ENCODE results near the gene COL4A6.

Gene COL4A6

DNA sequence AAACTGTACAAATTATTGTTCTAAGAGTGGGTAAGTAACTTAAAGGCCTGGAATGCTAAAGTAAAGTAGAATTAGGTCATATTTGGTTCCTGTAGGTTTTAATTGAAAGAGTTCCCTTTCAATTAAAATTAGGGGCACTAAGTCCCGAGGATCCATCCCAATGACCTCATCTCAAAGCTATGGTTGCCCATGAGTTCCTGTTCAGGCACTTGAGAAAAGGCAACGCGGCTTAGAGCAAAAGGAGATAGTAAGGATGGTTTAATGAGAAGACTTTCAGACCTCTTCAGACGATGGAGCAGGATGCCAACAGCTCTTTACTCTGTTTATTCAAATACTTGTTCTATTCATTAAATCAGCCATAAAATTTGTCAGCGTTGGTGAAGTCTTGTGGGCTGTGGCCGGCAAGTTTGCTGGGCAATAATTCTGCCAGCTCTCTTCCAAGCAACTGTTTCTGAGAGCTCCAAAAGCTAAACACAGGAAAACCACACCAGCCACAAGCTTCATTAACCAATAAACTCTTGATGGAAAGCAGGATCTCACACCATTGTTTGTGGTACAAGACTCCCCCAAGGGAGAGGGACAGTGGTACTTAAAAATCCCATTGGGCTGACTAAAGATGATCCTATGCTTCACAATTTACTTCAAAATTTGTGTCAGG lies 167.4 kb downstream of the COL4A6 start:
- DNase-seq (ENCODE audit: low spot score) = no peak

DNA sequence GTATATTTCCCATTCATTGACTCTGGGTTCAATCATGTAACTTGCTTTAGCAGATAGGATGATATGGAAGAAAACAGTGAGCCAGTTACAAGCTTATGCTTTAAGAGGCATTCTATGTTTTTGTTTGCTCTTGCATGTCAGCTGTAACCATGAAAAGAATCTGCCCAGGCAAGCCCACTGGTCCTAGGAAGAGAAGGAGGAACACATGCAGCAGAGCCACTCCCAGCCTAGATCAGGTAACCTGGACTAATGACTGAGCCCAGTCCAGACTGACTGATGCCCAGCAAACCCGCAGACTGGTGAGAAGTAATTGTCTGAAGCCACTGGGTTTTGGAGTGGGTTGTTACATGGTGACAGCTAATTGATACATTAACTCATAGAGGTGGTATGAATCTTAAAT lies 167.9 kb downstream of the COL4A6 start:
- DNase-seq (ENCODE audit: low spot score) = no peak

DNA sequence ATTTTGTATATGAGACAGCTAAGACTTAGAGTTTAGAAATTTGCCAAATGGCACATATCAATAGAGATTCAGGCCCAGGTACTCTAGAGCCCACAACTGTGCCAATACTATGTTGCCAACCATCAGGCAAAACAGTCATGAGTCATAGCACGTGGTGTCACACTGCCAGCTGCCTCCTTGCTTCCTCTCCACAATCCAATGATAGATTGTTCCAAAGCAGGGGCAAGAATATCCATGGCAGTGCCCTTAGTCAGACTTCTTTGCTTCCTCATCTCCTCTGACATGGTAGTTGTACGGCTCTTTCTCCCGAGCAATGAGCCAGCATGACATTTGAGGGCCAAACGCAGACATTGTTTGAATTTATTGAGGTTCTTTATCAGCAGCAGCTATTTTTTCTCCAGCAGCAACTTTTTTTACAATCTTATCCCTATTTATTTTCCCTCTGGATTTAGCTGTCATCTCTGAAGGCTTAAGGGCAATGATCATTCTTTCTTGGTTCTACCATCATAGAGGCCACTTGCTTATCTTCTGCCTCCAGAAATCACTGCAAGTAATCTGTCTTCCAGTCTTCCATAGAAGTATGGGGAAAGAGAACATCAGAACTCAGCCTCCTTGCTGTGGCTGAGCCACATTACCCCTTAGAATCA lies 169.7 kb downstream of the COL4A6 start:
- no peak for DNase-seq (ENCODE audit: low spot score)

DNA sequence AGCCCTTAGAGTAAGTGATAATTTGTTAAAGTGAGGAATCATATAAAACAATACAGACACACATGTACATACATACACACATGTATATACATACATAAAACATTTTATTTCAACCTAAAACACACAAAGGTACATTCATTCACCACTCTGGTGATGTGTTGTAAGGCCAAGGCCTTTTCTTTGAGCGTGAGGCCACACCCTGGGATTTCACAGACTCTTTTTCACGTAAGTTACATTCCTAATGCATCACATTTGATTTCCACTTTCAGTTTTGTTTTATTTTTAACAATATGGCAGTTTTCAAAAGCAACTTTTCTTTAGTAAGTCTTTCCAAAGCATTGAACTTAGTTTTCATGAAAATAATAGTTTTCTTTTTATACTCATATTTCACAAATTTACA lies 170.7 kb downstream of the COL4A6 start:
- no peak for DNase-seq (ENCODE audit: low spot score)

DNA sequence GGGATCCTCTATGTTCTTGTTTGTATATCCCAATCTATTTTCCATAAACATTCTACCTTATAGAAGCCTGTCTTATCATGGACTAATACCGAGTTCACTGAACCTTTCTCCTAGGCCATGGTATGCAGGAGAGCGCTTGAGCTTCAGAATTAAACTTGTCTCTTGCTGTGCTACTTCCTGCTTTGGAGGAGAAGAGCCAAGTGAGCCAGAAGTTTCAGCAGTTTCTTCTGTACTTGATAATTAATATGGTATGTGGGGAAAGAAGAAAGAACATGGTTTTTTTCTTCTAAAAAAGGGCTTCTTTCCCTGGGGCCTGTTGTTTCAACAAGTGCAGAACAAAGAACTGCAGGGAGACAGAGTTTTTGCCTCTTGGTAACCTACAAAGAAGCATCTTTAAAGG lies 173.8 kb downstream of the COL4A6 start:
- DNase-seq (ENCODE audit: low spot score) = no peak

DNA sequence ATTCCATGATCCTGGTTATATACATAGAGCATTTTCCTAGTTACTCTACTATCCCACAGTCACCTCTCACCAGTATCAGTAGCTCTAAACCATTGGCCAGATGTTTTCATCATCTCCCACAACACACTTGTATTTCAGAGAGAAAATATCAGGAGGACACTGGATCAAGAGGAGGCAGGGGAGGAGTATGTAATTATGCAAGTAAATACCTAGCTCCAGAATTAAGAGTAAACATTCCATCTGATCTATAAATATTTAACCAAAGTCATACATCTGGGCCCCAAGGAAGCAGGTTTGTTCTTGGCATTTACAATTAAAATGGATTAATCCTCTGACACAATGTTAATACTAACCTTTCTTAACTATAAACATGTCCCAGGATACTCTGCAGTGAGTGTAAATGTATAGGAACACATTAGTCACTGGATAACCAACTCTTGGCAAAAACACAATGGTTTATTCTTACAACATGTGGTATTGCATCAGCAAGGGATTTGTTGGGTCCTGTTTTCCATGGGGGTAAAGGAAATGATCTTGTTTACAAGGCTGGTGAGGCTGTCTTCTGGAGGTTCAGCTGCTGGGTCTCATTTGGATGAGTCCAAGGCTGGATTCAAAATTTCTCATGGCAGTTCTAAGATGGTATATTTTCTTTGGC lies 176.5 kb downstream of the COL4A6 start:
- no peak for DNase-seq (ENCODE audit: low spot score)

DNA sequence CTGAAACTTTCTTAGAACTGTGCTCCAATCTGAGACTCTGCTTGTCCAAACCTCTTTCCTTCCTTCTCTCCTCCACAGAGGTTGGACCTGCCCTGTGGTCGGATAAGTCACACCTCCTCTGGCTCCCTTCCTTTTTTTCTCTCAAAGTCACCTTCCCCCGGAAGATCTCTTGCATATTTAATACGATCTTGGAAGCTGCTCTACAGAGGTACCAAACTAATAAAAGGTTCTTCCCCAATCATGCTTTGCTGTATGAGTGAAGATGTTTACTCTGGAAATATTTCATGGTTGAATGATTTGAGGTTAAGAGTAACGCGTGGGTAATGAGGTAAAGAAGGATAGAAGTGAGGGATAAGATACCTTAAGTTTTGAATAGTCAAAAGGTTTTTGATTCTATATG lies 180.7 kb downstream of the COL4A6 start:
- DNase-seq (ENCODE audit: low spot score) = no peak

DNA sequence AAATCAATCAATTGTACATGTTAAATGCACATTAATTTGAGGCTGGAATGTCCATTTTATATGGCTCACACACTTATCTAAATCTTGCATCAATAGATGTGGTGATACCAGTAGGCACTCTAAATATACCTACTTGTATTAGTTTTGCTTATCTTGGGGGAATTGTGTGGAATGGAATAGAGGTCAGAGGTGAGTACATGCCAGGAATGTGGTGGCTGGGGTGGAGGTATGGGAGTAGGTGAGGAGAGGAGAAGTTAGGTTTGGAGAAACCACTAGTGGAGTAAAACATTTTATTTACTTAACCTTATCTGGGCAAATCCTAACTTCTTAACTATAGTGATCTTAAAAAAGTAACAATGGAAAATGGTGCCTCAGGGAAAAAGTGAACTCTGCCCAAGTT lies 183.6 kb downstream of the COL4A6 start:
- DNase-seq (ENCODE audit: low spot score) = no peak

DNA sequence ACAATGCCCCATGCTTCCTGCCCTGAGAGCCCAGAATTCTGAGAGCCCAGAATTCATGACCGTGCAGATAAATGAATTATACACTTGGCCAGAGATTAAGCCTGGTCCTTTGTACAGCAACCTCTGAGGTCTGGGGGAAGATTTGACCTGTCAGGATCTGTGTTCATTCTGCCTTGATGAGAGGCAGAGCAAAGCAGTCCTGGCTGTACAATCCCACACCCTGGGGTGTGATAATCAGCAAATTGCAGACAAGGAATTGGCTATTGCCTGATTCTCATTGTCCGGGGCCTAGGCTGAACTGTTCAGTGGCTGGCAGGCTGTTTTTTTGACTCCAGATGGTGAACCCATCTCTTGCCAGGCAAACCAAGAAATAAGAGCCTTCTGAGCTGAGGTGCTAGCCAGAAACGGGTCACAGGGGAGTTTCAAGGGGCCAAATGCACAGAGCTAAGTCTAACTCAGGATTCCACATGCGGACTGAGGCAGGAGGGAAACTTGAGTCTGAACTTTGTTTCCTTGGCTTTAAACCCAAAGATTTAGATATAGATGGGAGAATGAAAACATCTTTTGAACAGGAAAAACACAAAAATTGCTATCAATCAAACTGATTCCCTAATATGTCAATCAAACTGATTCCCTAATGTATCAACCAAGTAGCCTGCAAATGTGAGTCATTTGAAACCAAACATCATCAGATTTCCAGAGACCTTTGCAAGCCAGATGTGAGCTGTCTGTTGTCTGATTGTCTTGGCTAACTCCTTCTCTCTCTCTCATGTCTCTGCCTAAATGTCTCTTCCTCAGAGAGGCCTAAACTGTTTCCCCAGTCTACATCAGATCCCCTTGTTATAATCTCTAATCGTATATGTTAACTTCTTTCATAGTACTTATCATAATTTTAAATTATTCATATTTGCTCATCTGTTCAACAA lies 187.3 kb downstream of the COL4A6 start:
- no peak for DNase-seq (ENCODE audit: low spot score)

DNA sequence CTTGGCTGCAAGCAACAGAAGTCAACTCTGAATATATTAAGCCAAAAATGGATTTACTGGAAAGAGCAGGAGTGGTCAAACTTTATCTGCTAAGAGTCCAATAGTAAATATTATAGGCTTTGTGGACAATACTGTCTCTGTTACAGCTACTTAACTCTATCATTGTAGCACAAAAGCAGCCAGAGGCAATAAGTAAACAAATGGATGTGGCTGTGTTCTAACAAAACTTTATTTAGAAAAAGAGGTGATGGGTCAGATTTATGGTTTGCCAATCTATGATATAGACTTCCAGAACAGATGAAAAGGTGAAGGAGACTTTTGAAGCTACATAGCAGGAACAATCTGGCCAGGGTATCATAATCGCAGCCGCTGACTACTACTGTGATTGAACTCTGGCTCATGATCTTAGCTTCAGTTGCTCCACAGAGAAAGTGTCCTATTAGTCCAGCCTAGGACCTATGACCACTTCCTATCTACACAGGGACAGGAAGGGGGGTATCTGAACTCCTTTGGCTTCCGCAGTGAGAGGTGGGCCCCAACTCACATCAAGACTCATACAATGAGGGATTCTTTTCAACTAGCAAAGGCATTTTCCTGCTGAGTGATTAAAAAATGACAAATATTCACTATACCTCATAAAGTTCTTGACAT lies 191.8 kb downstream of the COL4A6 start:
- no peak for DNase-seq (ENCODE audit: low spot score)

DNA sequence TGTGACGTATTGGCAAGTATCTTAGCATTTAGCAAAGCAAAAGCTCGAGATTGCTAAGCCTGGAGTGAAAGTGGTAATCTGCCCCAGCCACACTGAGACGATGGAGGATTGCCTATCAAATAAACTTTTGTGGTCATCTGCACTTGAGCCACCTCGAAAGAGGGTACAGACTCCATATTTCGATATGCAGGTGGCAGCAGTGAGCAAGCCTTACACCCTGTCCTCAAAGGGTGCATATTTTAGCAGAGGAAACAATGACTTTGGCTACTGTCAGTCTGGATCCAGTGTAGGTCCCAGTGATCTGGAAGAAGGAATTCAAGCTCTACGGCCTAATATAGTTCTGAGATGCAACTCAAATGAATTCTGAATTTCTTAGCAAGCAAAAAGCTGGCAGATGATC lies 192.8 kb downstream of the COL4A6 start:
- DNase-seq (ENCODE audit: low spot score) = no peak

DNA sequence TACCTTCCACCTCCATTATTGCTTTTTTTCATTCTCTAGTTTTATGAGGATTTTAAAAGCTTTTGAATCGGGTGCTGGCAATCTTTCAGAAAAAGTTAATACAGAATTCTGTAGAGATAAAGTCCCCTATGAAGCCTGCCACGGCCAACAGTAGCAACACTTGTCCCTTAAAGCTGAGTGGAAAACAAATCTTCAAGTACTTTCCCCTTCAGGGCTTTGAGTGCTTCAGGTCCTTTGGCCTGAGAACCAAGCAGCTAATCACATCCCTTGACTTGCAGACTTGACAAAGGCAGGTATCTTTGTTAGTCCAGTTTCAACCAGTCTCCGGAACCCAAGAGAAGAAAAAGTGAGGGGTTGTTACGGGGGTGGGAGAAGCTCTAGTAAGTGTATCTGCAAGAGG lies 202.2 kb downstream of the COL4A6 start:
- no peak for DNase-seq (ENCODE audit: low spot score)

DNA sequence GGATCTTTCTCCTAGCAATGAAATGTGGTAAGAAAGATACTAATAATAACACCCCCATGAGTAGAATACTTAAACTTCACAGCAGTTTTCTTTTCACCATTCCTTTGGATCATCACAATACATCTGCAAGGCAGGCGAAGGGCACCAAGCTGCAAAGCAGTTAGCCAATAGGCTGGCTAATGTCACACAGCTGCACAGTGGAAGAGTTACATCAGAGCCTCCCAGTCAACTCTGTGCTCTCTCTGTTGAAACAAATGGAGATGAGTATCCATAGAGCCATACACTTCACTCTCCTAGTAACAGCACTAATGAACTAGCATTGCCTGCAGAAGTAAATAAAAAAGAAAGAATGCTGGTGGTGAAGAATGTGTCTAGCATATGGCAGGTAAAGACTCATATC lies 207.6 kb downstream of the COL4A6 start:
- no peak for DNase-seq (ENCODE audit: low spot score)

DNA sequence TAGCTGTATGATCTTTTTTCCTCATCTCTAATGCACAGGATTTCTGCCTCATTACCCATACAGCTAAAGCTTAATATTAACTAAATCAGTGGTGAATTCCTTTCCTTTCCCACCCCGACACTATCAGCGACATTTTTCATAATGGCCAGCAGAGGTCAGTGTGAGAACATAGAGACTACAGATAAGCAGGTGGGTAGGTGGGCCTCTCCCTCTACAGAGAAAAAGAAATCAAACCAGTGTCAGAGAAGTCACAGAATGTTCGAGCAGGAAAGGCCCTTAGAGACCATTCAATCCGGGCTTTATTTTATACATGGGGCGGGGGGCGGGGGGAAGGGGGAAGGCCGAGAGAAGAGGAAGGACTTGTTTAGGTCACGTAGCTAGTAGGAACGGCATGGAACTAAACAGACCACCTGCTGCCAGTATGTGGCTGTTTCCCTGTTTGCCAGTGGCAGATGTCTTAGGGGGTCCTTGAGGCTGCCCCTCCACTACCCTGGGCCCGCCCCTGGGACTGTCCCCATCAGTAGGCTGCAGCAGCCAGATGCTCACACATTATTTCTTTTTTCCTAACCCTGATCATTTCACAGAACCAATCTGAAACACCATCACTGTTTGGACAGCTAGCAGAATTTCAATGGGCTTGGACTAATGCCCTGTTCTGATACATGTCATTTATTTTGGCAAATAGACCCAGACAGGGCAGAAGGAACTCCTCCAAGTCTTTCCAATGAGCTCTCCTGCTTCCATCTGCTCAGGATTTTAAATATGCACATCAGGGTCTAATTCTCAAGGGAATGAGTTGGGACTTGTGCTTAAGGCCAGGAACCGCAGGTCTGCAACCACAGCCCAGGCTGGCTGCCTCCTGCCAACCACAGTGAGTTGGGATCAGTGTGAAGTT lies 213.2 kb downstream of the COL4A6 start:
- DNase-seq (ENCODE audit: low spot score) = no peak

DNA sequence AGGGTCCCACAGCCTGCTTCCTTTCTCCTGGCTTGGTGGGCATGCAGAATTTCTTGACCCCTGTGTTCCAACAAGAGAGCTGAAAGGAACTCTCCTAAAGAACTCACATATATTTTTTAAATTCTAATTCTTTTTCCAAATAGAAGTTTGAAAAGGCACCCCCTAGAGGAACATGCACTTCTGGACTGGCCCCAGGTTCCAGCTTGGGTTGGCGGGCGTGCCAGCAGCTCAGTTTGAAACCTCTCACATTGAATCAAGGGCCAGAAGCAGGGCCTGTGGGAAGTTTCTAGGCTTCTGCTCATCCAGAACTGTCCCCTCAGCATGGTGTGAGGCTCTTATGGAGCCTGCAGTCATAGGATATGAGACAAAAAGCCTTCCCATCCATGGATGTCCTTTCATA lies 214.0 kb downstream of the COL4A6 start:
- no peak for DNase-seq (ENCODE audit: low spot score)

DNA sequence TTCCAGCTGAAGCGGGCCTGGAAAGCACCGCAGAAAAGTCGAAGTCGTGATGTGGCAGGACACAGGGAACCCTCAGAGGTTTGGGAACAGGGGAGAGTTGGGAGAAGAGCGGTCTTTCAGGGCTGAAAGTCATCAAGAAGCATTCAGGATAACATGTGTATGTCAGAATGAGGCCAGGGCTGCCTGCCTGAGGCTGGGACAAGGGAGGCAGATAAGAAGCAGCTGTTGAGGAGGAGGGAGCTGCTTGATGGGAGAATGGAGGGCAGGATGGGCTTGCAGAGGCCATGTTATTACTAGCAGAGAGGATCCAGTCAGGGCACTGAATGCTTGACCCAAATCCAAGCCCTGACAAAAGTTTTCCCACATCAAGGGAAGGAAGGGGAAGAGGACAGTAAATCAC lies 214.6 kb downstream of the COL4A6 start:
- no peak for DNase-seq (ENCODE audit: low spot score)

DNA sequence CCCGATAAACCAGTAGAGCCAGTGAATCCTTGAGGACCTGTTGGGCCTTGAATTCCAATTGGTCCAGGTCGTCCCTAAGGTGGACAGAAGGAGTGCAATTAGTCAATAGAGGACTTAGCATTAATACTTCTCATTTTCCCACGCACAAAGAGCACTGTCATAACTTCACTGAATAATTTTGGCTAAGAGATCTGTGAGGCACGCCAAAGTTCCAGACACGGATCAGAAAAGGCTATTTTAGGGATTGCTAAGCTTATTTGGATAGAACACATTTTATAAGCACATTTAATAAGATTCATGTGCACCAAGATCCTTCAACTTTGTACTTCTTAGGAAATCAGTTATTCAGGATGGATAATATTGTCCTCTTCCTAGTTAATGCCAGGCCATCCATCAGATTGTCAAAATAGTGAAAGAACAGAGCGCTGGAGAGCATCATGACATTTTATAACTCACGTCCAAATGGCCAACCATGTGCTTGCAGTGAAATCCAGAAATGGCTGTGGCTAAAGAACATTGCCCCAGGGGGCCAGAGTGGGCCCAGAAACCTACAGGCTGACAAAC lies 216.8 kb downstream of the COL4A6 start:
- no peak for DNase-seq (ENCODE audit: low spot score)

DNA sequence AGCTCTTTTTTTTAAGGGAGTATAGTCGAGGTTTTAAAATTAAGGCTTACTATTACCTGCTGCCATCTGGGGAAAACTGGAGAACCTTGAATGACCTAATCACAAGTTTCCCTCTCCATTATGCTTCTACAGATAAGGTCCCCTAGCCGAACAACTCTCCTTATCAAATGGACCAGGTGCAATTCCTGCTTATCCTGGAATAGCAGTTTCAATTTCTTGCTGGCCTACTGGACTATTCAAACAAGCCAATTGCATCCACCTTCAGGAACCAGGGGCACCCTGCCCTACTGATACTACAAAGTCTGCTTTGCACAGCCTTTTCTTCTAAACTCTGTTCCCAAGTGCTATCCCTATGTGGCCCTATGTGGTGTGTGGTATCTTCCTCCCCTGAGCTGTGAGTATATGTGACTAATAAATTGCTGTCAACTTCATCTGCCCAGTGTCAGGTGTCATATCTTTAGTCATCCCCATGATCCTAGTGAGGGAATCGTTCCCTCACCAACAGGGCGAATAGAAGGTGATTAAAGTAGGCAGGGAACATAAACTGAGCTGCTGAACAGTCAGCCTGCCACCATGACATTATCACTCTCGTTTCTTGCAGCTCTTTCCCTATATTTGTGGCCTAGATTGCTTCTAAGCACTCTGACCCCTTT lies 218.1 kb downstream of the COL4A6 start:
- no peak for DNase-seq (ENCODE audit: low spot score)

DNA sequence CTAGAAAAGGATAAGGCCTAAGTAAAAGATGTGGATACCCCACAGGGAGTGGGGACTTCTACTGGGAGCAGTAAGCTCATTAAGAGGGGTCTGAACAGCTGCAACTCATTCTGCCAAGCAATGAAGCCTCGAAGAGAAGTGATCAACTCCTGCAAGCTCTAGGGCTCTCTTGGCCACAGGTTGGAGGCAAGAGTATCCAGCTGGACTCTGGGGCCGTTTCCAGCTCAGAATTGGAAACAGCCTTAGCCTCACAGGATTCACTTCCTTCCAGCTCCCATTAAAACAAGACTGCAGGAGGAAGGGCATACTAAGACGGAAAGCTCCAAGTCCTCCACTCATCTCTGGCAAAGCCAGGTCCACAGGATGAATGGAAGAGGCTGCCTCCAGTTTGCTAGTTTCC lies 220.3 kb downstream of the COL4A6 start:
- no peak for DNase-seq (ENCODE audit: low spot score)

DNA sequence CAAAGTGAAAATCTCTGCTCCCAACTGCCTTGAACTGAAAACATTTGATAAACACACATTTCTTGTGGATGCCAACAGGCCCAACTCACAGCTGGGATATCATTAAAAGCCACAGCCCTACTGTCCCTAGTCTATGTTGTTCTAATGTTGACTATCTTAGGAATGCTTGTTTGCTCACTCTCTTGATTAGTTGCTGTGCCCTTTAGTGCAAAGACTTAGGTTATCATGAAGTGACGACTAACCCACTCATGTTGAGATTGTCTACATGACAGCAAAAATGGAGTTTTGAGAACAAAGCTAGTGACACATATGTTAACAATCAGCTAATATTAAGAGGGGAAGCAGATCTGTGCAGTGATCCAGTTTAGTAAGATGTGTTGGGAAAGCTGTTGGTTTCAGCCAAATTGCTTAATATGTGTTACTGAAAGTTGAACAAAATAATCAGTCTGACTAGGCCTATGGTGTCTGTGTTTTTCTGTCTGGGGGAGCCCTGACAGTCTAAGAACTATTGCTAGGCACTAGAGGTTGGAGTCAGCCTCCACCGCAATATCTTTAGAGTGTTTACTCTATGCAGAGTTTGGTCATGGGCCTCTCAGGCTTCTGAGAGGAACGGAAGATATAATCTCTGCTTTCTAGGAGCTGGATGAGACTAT lies 221.2 kb downstream of the COL4A6 start:
- no peak for DNase-seq (ENCODE audit: low spot score)

All from left forelimb (tissue), 1 donor.